Mucosa of descending colon (tissue), 3 donors: ENCODE measurements around the gene PACRG. TPM values are rescaled to one million over a fixed set of nuclear protein-coding genes. Genes with fewer than 3 reads are reported as not detected.

Experiments used
- ATAC-seq: fragments of 200-7000 bp; cut with Tn5 transposase; one replicate; pipeline ENCODE4 v1.9.1; 2020; ENCODE audit warnings: mild to moderate bottlenecking, moderate library complexity
- DNase-seq, 3 donors: peaks; one replicate each; pipeline ENCODE4 v3.0.0-alpha.2; 2020
- H3K36me3 ChIP-seq: fragments of 200-600 bp; one replicate; pipeline ENCODE4 v1.8.0; 2021; ENCODE audit warnings: low read depth, mild to moderate bottlenecking
- H3K4me1 ChIP-seq: fragments of 200-600 bp; one replicate; pipeline ENCODE4 v1.8.0; 2021; ENCODE audit warnings: low read depth, mild to moderate bottlenecking
- H3K4me3 ChIP-seq: fragments of 200-600 bp; one replicate; pipeline ENCODE4 v1.8.0; 2021; ENCODE audit warnings: mild to moderate bottlenecking
- H3K9me3 ChIP-seq: fragments of 200-600 bp; one replicate; pipeline ENCODE4 v1.8.0; 2021; ENCODE audit warnings: mild to moderate bottlenecking
- CTCF ChIP-seq: fragments of 200-600 bp; IDR thresholded peaks from one replicate; pipeline ENCODE4 v1.8.0; 2022; ENCODE audit warnings: antibody characterized with exemption, mild to moderate bottlenecking
- intact Hi-C, 2 donors: fragments of 100-400 bp; cut with DNase I in 1 of 2; cut with micrococcal nuclease in 1 of 2; formaldehyde crosslinking; loops; one replicate each; pipeline versions ENCODE4 v1.11.0 to v1.11.1; 2022; cut with DNase I, micrococcal nuclease
- total RNA-seq, 3 donors: library from RNA; stranded (reverse); fragmentation: NEBNext Ultra II Directional in 2 of 3; extraction: Animal tissue kit (Norgen Biotek cat#: 25700) in 2 of 3; gene quantifications; one replicate each; pipeline versions ENCODE4 v1.2.1 to v1.2.4, GENCODE V29; 2021 to 2023
- donor health status: DM: no; HTN: no; CAD: no; lungs with moderate emphysema.
- donor health status: DM: no; HTN: no; CAD: no.
- donor health status: DM: no; HTN: yes; CAD: no.

The PACRG gene
- total RNA-seq, 3 donors from 2014 or later = 1.1 to 1.5 (median 1.3) TPM

GRCh38 chr6:163319609-163320366, 592.0 kb downstream of the PACRG start:
- intact Hi-C loops = no loop called here
- no peaks in the 10 kb centered on the region for H3K36me3 ChIP-seq

GRCh38 chr6:163320402-163320801, 592.6 kb downstream of the PACRG start:
- no peak for DNase-seq
- H3K4me3 ChIP-seq = no peak overlapping the region
- no peak for TF ChIP-seq CTCF
- ATAC-seq = no peak
- intact Hi-C loops = no loop called here
- H3K9me3 ChIP-seq = no peaks in the 10 kb centered on the region
- no peaks in the 10 kb centered on the region for H3K36me3 ChIP-seq
- no peaks in the 10 kb centered on the region for H3K4me1 ChIP-seq

More at GRCh38 chr6:163319609-163320366, 592.0 kb downstream of the PACRG start:
- DNase-seq (no peak), ATAC-seq (no peak)
- no peak overlapping the region for H3K4me3 ChIP-seq
- TF ChIP-seq CTCF = no peak
- no peaks in the 10 kb centered on the region for H3K4me1 ChIP-seq
- H3K9me3 ChIP-seq = no peaks in the 10 kb centered on the region

DNA sequence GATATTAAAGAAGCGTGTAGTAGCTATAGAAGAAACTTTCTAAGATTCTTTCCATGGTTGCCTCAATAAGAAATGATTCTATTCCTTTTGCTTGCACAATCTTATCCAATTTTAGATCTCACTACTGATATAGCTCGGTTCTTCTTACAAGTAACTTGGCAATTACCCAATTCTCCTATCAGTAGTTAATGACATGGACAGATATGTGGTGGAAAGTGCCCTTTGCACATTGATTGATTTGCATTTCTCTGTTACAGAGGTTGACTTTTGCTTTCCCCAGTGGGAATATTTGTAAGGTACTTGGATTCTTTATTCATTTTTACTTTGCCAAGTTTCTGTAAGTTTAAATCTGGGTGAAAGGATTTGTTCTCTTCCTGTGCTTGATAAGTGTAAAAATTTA, 593.0 kb downstream of the PACRG start:
- Histone ChIP-seq H3K4me3 (no peak overlapping the region), H3K9me3 (no peaks in the 10 kb centered on the region), H3K4me1 (no peaks in the 10 kb centered on the region), H3K36me3 (no peaks in the 10 kb centered on the region)
- ATAC-seq (no peak), DNase-seq (no peak)
- TF ChIP-seq CTCF = no peak
- intact Hi-C loops = no loop called here

DNA sequence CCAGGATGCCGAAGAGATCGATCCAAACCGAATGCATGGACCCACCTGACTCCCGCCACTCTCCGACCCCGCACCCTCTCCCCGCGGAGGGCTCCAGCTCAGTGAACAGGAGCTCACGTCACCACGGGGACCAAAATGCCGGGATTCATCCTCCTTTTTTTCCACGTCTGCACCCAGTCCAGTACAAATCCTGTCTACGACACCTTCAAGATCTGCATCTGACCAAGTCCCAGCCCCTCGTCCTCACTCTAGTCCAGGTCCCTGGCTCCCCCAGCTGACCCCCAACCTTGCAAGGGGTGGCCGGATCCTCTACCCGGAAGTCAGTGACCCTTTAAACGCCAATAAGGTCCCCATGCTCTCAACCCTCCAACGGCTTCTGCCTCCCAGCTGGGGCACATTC, 593.9 kb downstream of the PACRG start:
- Histone ChIP-seq H3K4me3 (no peak overlapping the region), H3K4me1 (no peaks in the 10 kb centered on the region), H3K36me3 (no peaks in the 10 kb centered on the region), H3K9me3 (no peaks in the 10 kb centered on the region)
- intact Hi-C loops = no loop called here
- ATAC-seq (no peak), DNase-seq (no peak)
- no peak for TF ChIP-seq CTCF

DNA sequence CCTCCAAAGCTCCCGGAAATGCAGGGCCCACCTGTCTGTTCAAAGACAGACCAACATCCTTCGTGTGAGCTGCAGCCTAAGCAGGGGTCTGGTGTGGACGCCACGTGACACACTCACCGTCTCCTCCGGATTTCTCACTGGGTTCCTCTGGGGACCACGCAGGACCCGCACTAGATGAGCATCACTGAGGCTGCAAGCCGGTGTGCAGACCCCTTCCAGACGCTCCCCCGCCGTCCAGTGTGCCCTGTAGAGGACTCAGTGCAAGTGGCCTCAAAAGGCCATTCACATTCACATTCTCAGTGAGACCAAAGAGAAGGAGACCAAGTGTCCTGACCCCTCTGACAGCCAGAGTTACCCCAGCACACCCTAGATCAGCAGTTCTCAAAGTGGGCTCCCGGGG, 595.5 kb downstream of the PACRG start:
- no peak for DNase-seq

More for the DNA sequence above, 595.5 kb downstream of the PACRG start:
- intact Hi-C loops = no loop called here
- no peak overlapping the region for H3K4me3 ChIP-seq
- TF ChIP-seq CTCF = no peak
- no peaks in the 10 kb centered on the region for H3K4me1 ChIP-seq
- no peaks in the 10 kb centered on the region for H3K36me3 ChIP-seq
- H3K9me3 ChIP-seq = no peaks in the 10 kb centered on the region
- ATAC-seq = no peak
